B cell (primary cell): ENCODE results near the gene PSTK. TPM values are rescaled to one million over a fixed set of nuclear protein-coding genes. Genes with fewer than 3 reads are reported as not detected.

Experiments
- ATAC-seq: fragments of 200-7000 bp; cut with Tn5 transposase; one replicate; pipeline ENCODE4 v1.10.0; 2021; ENCODE audit warnings: low read depth, mild to moderate bottlenecking, moderate number of reproducible peaks, moderate library complexity
- CTCF ChIA-PET: fragments of 350-600 bp; sonication (Branson Sonifier 250); formaldehyde crosslinking; loops from one replicate; lab custom pipeline; 2021; ENCODE audit warnings: antibody characterized with exemption, inconsistent platforms; lab: Charles Lee
- POLR2A ChIA-PET: fragments of 350-600 bp; sonication (Branson Sonifier 250); formaldehyde crosslinking; loops from one replicate; lab custom pipeline; 2021; ENCODE audit warnings: antibody characterized with exemption; lab: Charles Lee
- DNase-seq: peaks from one replicate; pipeline ENCODE4 v3.0.0; 2013
- H2AFZ ChIP-seq: 2 replicates; pipeline ENCODE4 v1.6.1; 2012; ENCODE audit warnings: mild to moderate bottlenecking, low read depth, low read length; ENCODE audit not compliant: insufficient read depth, poor library complexity, severe bottlenecking
- H3K27ac ChIP-seq, 2 donors: 1 replicate in 1 of 2; 2 replicates in 1 of 2; pipeline ENCODE4 v1.5.1; 2012 to 2013; ENCODE audit warnings: low read length in 2 of 2, mild to moderate bottlenecking in 2 of 2, moderate library complexity in 1 of 2
- H3K27me3 ChIP-seq, 4 experiments: fragments of 200-600 bp in 1 of 4; sonication (generic) in 1 of 4; replicated peaks in 1 of 4; 1 replicate in 2 of 4; 2 replicates in 2 of 4; pipeline versions ENCODE4 v1.6.1 to v1.7.0; 2013 to 2016; ENCODE audit warnings: low read length in 3 of 4, mild to moderate bottlenecking in 2 of 4, mixed read lengths in 1 of 4, moderate library complexity in 1 of 4; ENCODE audit not compliant: insufficient read depth in 4 of 4, control insufficient read depth in 3 of 4; ENCODE audit errors: control extremely low read depth in 1 of 4
- H3K36me3 ChIP-seq, 2 experiments: replicated peaks in 1 of 2; 1 replicate in 1 of 2; 2 replicates in 1 of 2; pipeline versions ENCODE4 v1.6.1 to v1.7.1; 2013; ENCODE audit warnings: low read length in 1 of 2; ENCODE audit not compliant: insufficient read depth in 2 of 2, control insufficient read depth in 1 of 2; ENCODE audit errors: control extremely low read depth in 1 of 2, extremely low read depth in 1 of 2
- H3K4me1 ChIP-seq, 2 donors: fragments of 200-600 bp in 1 of 2; sonication (generic) in 1 of 2; 1 replicate in 1 of 2; 2 replicates in 1 of 2; pipeline versions ENCODE4 v1.5.1 to v1.6.1; 2013 to 2017; ENCODE audit warnings: low read length in 2 of 2; ENCODE audit not compliant: control insufficient read depth in 2 of 2, insufficient read depth in 2 of 2
- H3K4me2 ChIP-seq: replicated peaks from 2 replicates; pipeline ENCODE3; 2012; ENCODE audit warnings: mild to moderate bottlenecking, low read depth, low read length; ENCODE audit not compliant: poor library complexity, severe bottlenecking
- H3K4me3 ChIP-seq, 5 experiments: fragments of 200-600 bp in 1 of 5; sonication (generic) in 1 of 5; 1 replicate in 3 of 5; 2 replicates in 2 of 5; pipeline versions ENCODE4 v1.5.1 to v1.7.0; 2011 to 2016; ENCODE audit warnings: low read length in 4 of 5, mild to moderate bottlenecking in 4 of 5, low read depth in 2 of 5, control low read depth in 1 of 5, moderate library complexity in 1 of 5; ENCODE audit not compliant: insufficient read depth in 1 of 5; ENCODE audit errors: control extremely low read depth in 1 of 5, extremely low read depth in 1 of 5
- H3K79me2 ChIP-seq: fragments of 200-600 bp; sonication (generic); one replicate; pipeline ENCODE4 v1.6.0; 2016; ENCODE audit warnings: low read length; ENCODE audit not compliant: control insufficient read depth, insufficient read depth
- H3K9ac ChIP-seq: fragments of 200-600 bp; sonication (generic); 2 replicates; pipeline ENCODE4 v1.6.1; 2017; ENCODE audit warnings: mild to moderate bottlenecking, low read length, moderate library complexity
- H3K9me3 ChIP-seq, 3 donors: one replicate each; pipeline versions ENCODE4 v1.6.1 to v1.7.1; 2013; ENCODE audit warnings: low read length in 2 of 3; ENCODE audit not compliant: control insufficient read depth in 2 of 3, insufficient read depth in 1 of 3; ENCODE audit errors: control extremely low read depth in 1 of 3
- H4K20me1 ChIP-seq: 2 replicates; pipeline ENCODE4 v1.6.0; 2012; ENCODE audit warnings: mild to moderate bottlenecking, low read length; ENCODE audit not compliant: insufficient read depth, control insufficient read depth, poor library complexity, severe bottlenecking
- H3K27ac Mint-ChIP-seq: one replicate; pipeline ENCODE4 v1.8.0; 2021; ENCODE audit warnings: mixed read lengths
- H3K27me3 Mint-ChIP-seq: one replicate; pipeline ENCODE4 v1.8.0; 2021; ENCODE audit warnings: mixed read lengths
- H3K4me1 Mint-ChIP-seq: one replicate; pipeline ENCODE4 v1.8.0; 2021; ENCODE audit warnings: mixed read lengths
- H3K4me3 Mint-ChIP-seq: one replicate; pipeline ENCODE4 v1.8.0; 2021; ENCODE audit warnings: mixed read lengths
- H3K9me3 Mint-ChIP-seq: one replicate; pipeline ENCODE4 v1.8.0; 2022; ENCODE audit warnings: mixed read lengths; ENCODE audit not compliant: insufficient read depth
- EZH2 ChIP-seq: IDR thresholded peaks from 2 replicates; pipeline ENCODE4 v1.6.1; 2012; ENCODE audit warnings: borderline replicate concordance, low read depth, mild to moderate bottlenecking, moderate library complexity, low read length; ENCODE audit not compliant: insufficient read depth, poor library complexity, severe bottlenecking
- WGBS: methylation state at CpG from one replicate; pipeline ENCODE4 v1.1.5; 2013; ENCODE audit warnings: missing lambda C conversion rate; ENCODE audit not compliant: insufficient coverage; 5-methylcytosine and 5-hydroxymethylcytosine counted together
- intact Hi-C: fragments of 100-400 bp; cut with micrococcal nuclease; formaldehyde crosslinking; loops from one replicate; pipeline ENCODE4 v1.10.0; 2022
- polyA plus RNA-seq: library from polyadenylated mRNA; depleted of rRNA; stranded (reverse); fragments of >200 nt; gene quantifications from 2 replicates; pipeline ENCODE4 v1.2.3, GENCODE V29; 2012
- total RNA-seq, 2 donors: library from RNA; stranded (reverse); fragments of 120-200 nt in 1 of 2; gene quantifications; 1 replicate in 1 of 2; 2 replicates in 1 of 2; pipeline versions ENCODE4 v1.2.3 to v1.2.4, GENCODE V29; 2013 to 2022
- TF ChIP-seq, protein P1 (sequence below): fragments of 200-600 bp; IDR thresholded peaks from one replicate; pipeline ENCODE4 v1.8.0; 2022; ENCODE audit warnings: antibody characterized with exemption, mild to moderate bottlenecking

The PSTK gene
- total and polyA plus RNA-seq, 2 donors (not counting 1 experiment from before 2014, with no cell fraction given), result 4.2 to 8.5 TPM

DNA sequence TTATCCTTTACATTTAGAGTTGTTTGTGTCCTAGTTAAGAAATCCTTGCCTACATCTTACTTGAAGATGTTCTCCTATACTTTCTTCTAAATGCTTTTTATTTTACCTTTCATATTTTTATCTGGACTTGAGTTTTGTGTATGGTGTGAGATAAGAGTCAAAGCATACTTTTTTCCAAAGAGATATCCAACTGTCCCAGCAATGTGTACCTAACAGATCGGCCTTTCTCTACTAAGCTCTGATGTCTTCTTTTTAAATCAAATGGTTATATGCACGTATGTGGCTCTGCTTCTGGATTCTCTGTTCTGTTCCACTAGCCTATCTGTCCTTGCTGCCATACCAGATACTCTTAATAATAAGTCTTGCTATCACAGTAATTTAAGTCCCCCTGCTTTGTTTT is 21.2 kb downstream of the PSTK start:
- H3K27me3 ChIP-seq, result no peaks in the 10 kb centered on the region
- peaks cover 90% of the 10 kb centered on the region for H3K79me2 ChIP-seq
- peaks cover 0 to 9% of the 10 kb centered on the region in 2 donors for H3K4me1 ChIP-seq
- ChIA-PET CTCF (no interaction called here), POLR2A (no interaction called here)
- no peak overlapping the region for H3K4me3 Mint-ChIP-seq
- no peaks in the 10 kb centered on the region for H3K9me3 ChIP-seq
- TF ChIP-seq, protein P1, sequence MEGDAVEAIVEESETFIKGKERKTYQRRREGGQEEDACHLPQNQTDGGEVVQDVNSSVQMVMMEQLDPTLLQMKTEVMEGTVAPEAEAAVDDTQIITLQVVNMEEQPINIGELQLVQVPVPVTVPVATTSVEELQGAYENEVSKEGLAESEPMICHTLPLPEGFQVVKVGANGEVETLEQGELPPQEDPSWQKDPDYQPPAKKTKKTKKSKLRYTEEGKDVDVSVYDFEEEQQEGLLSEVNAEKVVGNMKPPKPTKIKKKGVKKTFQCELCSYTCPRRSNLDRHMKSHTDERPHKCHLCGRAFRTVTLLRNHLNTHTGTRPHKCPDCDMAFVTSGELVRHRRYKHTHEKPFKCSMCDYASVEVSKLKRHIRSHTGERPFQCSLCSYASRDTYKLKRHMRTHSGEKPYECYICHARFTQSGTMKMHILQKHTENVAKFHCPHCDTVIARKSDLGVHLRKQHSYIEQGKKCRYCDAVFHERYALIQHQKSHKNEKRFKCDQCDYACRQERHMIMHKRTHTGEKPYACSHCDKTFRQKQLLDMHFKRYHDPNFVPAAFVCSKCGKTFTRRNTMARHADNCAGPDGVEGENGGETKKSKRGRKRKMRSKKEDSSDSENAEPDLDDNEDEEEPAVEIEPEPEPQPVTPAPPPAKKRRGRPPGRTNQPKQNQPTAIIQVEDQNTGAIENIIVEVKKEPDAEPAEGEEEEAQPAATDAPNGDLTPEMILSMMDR, result no peak
- no peak for TF ChIP-seq EZH2
- H3K4me3 ChIP-seq, result no peak overlapping the region
- peaks cover 0 to 24% of the 10 kb centered on the region in 2 experiments for H3K36me3 ChIP-seq
- H3K9me3 Mint-ChIP-seq, result no peaks in the 10 kb centered on the region
- no peak overlapping the region for H3K4me2 ChIP-seq
- H4K20me1 ChIP-seq, result peaks cover 81% of the 10 kb centered on the region
- no peak for DNase-seq
- H3K9ac ChIP-seq, result no peak overlapping the region
- WGBS, result no CpG with 5 or more reads among the region's 2 CpGs
- H2AFZ ChIP-seq, result no peak overlapping the region
- intact Hi-C loops, result no loop called here
- no peak for ATAC-seq
- no peak overlapping the region for H3K27ac Mint-ChIP-seq
- H3K27ac ChIP-seq, result no peak overlapping the region
- H3K27me3 Mint-ChIP-seq, result no peaks in the 10 kb centered on the region
- peaks cover 32% of the 10 kb centered on the region for H3K4me1 Mint-ChIP-seq

DNA sequence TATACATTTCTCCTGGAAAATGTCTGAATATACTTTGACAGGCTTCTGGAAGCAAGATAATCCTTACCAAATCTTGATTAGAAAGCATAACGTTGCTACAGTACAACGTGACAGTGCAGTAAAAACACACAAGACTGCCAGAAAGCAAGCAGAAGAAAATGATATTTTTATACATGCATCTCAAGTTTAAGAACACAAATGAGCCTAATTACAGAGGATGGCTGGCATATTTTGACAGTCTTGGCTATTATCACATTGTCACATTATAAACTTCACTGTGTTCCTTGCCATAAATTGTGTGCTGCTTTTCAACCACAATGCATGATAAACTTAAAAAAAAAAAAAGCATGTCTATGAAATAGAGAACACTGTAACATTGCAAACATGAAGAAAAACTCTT is 24.1 kb downstream of the PSTK start:
- WGBS, result 100% methylated on average over 2 of the region's 2 CpGs
- no peaks in the 10 kb centered on the region for H3K27me3 ChIP-seq
- ChIA-PET POLR2A (no interaction called here), CTCF (interaction anchor here (0.6 kb wide), 1 partner anchor 1270 kb away, joined by 3 read pairs; no protein-coding TSS in a partner anchor)
- no peak for TF ChIP-seq EZH2
- TF ChIP-seq, protein P1, result no peak
- no peak overlapping the region for H3K9ac ChIP-seq
- ATAC-seq, result no peak
- H3K27ac ChIP-seq, result no peak overlapping the region
- no peaks in the 10 kb centered on the region for H3K9me3 Mint-ChIP-seq
- H3K9me3 ChIP-seq, result no peaks in the 10 kb centered on the region
- H3K4me1 ChIP-seq, result peaks cover 15 to 22% of the 10 kb centered on the region in 2 donors
- H3K36me3 ChIP-seq, result peaks cover 0 to 7% of the 10 kb centered on the region in 2 experiments
- intact Hi-C loops, result no loop called here
- no peak overlapping the region for H3K4me3 ChIP-seq
- no peak overlapping the region for H3K27ac Mint-ChIP-seq
- H3K4me1 Mint-ChIP-seq, result peaks cover 48% of the 10 kb centered on the region
- peaks cover 61% of the 10 kb centered on the region for H4K20me1 ChIP-seq
- H3K4me2 ChIP-seq, result no peak overlapping the region
- no peak for DNase-seq
- H3K79me2 ChIP-seq, result peaks cover 96% of the 10 kb centered on the region
- H2AFZ ChIP-seq, result no peak overlapping the region
- H3K27me3 Mint-ChIP-seq, result no peaks in the 10 kb centered on the region
- no peak overlapping the region for H3K4me3 Mint-ChIP-seq
